GM23338 (cell line): ENCODE data around the gene ZNF358. TPM values are rescaled to one million over a fixed set of nuclear protein-coding genes. Genes with fewer than 3 reads are reported as not detected.

Source experiments
- ATAC-seq: fragments of 200-7000 bp; cut with Tn5 transposase; 3 replicates; pipeline ENCODE4 v1.9.1; 2020
- DNase-seq: peaks from one replicate; pipeline ENCODE4 v3.0.0-alpha.2; 2015; ENCODE audit warnings: low spot score
- H2AFZ ChIP-seq: fragments of 200-600 bp; sonication (generic); 2 replicates; pipeline ENCODE4 v1.8.0; 2016; ENCODE audit warnings: antibody characterized with exemption, mild to moderate bottlenecking, moderate library complexity
- H3F3A ChIP-seq: fragments of 200-600 bp; sonication (generic); replicated peaks from 2 replicates; pipeline ENCODE4 v1.8.0; 2017; ENCODE audit warnings: antibody characterized with exemption, mixed run types, low read depth
- H3K27ac ChIP-seq: fragments of 200-600 bp; sonication (generic); 2 replicates; pipeline ENCODE4 v1.6.1; 2016; ENCODE audit warnings: low read depth
- H3K27me3 ChIP-seq: fragments of 200-600 bp; sonication (generic); 2 replicates; pipeline ENCODE4 v1.8.0; 2016; ENCODE audit warnings: mild to moderate bottlenecking, mixed run types, moderate library complexity; ENCODE audit not compliant: insufficient read depth
- H3K36me3 ChIP-seq: fragments of 200-600 bp; sonication (generic); 2 replicates; pipeline ENCODE4 v1.8.0; 2016; ENCODE audit warnings: mild to moderate bottlenecking; ENCODE audit not compliant: insufficient read depth
- H3K4me1 ChIP-seq: fragments of 200-600 bp; sonication (generic); 2 replicates; pipeline ENCODE4 v1.8.0; 2016; ENCODE audit warnings: mild to moderate bottlenecking, moderate library complexity; ENCODE audit not compliant: insufficient read depth
- H3K4me2 ChIP-seq: fragments of 200-600 bp; sonication (generic); 2 replicates; pipeline ENCODE4 v1.7.1; 2017; ENCODE audit warnings: mixed run types
- H3K4me3 ChIP-seq: fragments of 200-600 bp; sonication (generic); 2 replicates; pipeline ENCODE4 v1.6.1; 2016; ENCODE audit warnings: mixed run types
- H3K79me2 ChIP-seq: fragments of 200-600 bp; sonication (generic); replicated peaks from 2 replicates; pipeline ENCODE4 v1.8.0; 2017; ENCODE audit warnings: mild to moderate bottlenecking; ENCODE audit not compliant: insufficient read depth
- H3K9me2 ChIP-seq: fragments of 200-600 bp; sonication (generic); 2 replicates; pipeline ENCODE4 v1.8.0; 2017; ENCODE audit not compliant: insufficient read depth
- H4K20me1 ChIP-seq: fragments of 200-600 bp; sonication (generic); replicated peaks from 2 replicates; pipeline ENCODE4 v1.8.0; 2017; ENCODE audit warnings: mild to moderate bottlenecking; ENCODE audit not compliant: insufficient read depth
- H3K27ac Mint-ChIP-seq: 2 replicates; pipeline ENCODE4 v1.8.0; 2020; ENCODE audit warnings: inconsistent platforms, mild to moderate bottlenecking, moderate library complexity, mixed read lengths
- H3K27me3 Mint-ChIP-seq: 3 replicates; pipeline ENCODE4 v1.8.0; 2022; ENCODE audit warnings: low read depth, mild to moderate bottlenecking, moderate library complexity, mixed read lengths, inconsistent platforms; ENCODE audit not compliant: insufficient read depth, poor library complexity
- H3K36me3 Mint-ChIP-seq: 3 replicates; pipeline ENCODE4 v1.8.0; 2021; ENCODE audit warnings: low read depth, mild to moderate bottlenecking, inconsistent platforms, moderate library complexity, mixed read lengths
- H3K4me1 Mint-ChIP-seq: 3 replicates; pipeline ENCODE4 v1.8.0; 2020; ENCODE audit warnings: mild to moderate bottlenecking, inconsistent platforms, mixed read lengths
- H3K4me3 Mint-ChIP-seq: 3 replicates; pipeline ENCODE4 v1.8.0; 2021; ENCODE audit warnings: moderate library complexity, mild to moderate bottlenecking, inconsistent platforms, mixed read lengths
- H3K9me3 Mint-ChIP-seq: 3 replicates; pipeline ENCODE4 v1.8.0; 2020; ENCODE audit warnings: moderate library complexity, mild to moderate bottlenecking, inconsistent platforms, mixed read lengths
- CREB1 ChIP-seq: fragments of 250-450 bp; sonication (Bioruptor Pico); IDR thresholded peaks from 2 replicates; pipeline ENCODE4 v1.5.0; 2020; ENCODE audit warnings: low read depth, mild to moderate bottlenecking, moderate library complexity
- EZH2 ChIP-seq: fragments of 200-600 bp; sonication (generic); IDR thresholded peaks from one replicate; pipeline ENCODE4 v1.8.0; 2017; ENCODE audit warnings: antibody characterized with exemption, mild to moderate bottlenecking, low read depth; ENCODE audit not compliant: unreplicated experiment
- EZH2phosphoT487 ChIP-seq: fragments of 200-600 bp; sonication (generic); IDR thresholded peaks from one replicate; pipeline ENCODE4 v1.8.1; 2018; ENCODE audit warnings: antibody characterized with exemption; ENCODE audit not compliant: unreplicated experiment
- JUNB ChIP-seq: IDR thresholded peaks from one replicate; pipeline ENCODE4 v1.6.1; 2016; ENCODE audit warnings: antibody characterized with exemption; ENCODE audit not compliant: unreplicated experiment
- NANOG ChIP-seq: IDR thresholded peaks from 2 replicates; pipeline ENCODE4 v1.6.1; 2016; ENCODE audit warnings: antibody characterized with exemption, borderline replicate concordance
- POLR2AphosphoS5 ChIP-seq: IDR thresholded peaks from 2 replicates; pipeline ENCODE4 v1.6.1; 2016; ENCODE audit warnings: antibody characterized with exemption, low read depth
- STAT1 ChIP-seq: IDR thresholded peaks from one replicate; pipeline ENCODE4 v1.6.1; 2016; ENCODE audit warnings: antibody characterized with exemption; ENCODE audit not compliant: unreplicated experiment
- ZNF114 ChIP-seq: fragments of 250-450 bp; sonication (Bioruptor Pico); IDR thresholded peaks from 2 replicates; pipeline ENCODE4 v1.5.0; 2020; ENCODE audit warnings: mild to moderate bottlenecking, moderate library complexity
- ZNF331 ChIP-seq: fragments of 250-450 bp; sonication (Bioruptor Pico); IDR thresholded peaks from 2 replicates; pipeline ENCODE4 v1.5.0; 2020; ENCODE audit warnings: low read depth, mild to moderate bottlenecking, moderate library complexity
- polyA plus RNA-seq: library from polyadenylated mRNA; unstranded; fragments of >200 nt; fragmentation: Nextera tagmentation; extraction: Ambion mirVana; gene quantifications from 2 replicates; pipeline ENCODE4 v1.2.1, GENCODE V29; 2016
- total RNA-seq: library from RNA; depleted of rRNA; stranded (reverse); fragments of >200 nt; shearing (Covaris generic); gene quantifications from 2 replicates; pipeline ENCODE4 v1.2.3, GENCODE V29; 2014
- TF ChIP-seq, protein P1 (sequence below): IDR thresholded peaks from one replicate; pipeline ENCODE4 v1.6.1; 2018; ENCODE audit warnings: antibody characterized with exemption; ENCODE audit not compliant: unreplicated experiment
- TF ChIP-seq, protein P2 (sequence below), 2 experiments: fragments of 200-600 bp in 1 of 2; sonication (generic) in 1 of 2; conservative IDR thresholded peaks; 2 replicates each; pipeline versions ENCODE4 v1.5.1 to v1.6.1; 2016 to 2017; ENCODE audit warnings: antibody characterized with exemption in 2 of 2, low read depth in 2 of 2, mild to moderate bottlenecking in 2 of 2, moderate library complexity in 1 of 2
- TF ChIP-seq, protein P3 (sequence below): IDR thresholded peaks from 2 replicates; pipeline ENCODE4 v1.6.1; 2016; ENCODE audit warnings: antibody characterized with exemption
- TF ChIP-seq, protein P4 (sequence below): fragments of 250-450 bp; sonication (Bioruptor Pico); IDR thresholded peaks from 2 replicates; pipeline ENCODE4 v1.5.0; 2020; ENCODE audit warnings: mild to moderate bottlenecking, moderate library complexity

The ZNF358 gene
- total and polyA plus RNA-seq, 2 experiments from 2014 or later: 23.8 to 52.9 TPM

DNA sequence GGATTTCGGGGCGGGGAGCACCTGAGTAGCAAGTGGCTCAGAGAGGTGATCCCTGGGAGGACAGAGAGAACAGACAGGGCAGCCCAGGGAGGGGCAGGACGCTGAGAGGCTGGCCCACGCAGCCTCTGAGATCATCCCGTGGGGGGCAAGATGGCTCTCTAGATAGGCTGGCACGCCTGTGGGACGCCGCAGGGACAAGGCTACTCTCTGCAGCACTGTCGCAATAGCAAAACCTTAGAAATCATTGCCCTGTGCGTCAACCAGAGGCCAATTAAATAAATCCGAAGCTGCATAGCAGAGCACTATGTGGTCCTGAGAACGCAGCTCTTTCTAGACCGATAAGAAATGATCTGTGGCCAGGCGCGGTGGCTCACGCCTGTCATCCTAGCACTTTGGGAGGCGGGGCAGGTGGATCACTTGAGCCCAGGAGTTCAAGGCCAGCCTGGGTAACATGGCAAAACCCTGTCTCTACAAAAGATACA, 32.1 kb upstream of the ZNF358 start (continued):
- no peak for TF ChIP-seq POLR2AphosphoS5
- no peak for TF ChIP-seq EZH2phosphoT487
- TF ChIP-seq, protein P1, sequence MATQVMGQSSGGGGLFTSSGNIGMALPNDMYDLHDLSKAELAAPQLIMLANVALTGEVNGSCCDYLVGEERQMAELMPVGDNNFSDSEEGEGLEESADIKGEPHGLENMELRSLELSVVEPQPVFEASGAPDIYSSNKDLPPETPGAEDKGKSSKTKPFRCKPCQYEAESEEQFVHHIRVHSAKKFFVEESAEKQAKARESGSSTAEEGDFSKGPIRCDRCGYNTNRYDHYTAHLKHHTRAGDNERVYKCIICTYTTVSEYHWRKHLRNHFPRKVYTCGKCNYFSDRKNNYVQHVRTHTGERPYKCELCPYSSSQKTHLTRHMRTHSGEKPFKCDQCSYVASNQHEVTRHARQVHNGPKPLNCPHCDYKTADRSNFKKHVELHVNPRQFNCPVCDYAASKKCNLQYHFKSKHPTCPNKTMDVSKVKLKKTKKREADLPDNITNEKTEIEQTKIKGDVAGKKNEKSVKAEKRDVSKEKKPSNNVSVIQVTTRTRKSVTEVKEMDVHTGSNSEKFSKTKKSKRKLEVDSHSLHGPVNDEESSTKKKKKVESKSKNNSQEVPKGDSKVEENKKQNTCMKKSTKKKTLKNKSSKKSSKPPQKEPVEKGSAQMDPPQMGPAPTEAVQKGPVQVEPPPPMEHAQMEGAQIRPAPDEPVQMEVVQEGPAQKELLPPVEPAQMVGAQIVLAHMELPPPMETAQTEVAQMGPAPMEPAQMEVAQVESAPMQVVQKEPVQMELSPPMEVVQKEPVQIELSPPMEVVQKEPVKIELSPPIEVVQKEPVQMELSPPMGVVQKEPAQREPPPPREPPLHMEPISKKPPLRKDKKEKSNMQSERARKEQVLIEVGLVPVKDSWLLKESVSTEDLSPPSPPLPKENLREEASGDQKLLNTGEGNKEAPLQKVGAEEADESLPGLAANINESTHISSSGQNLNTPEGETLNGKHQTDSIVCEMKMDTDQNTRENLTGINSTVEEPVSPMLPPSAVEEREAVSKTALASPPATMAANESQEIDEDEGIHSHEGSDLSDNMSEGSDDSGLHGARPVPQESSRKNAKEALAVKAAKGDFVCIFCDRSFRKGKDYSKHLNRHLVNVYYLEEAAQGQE: no peak
- TF ChIP-seq EZH2: no peak

DNA sequence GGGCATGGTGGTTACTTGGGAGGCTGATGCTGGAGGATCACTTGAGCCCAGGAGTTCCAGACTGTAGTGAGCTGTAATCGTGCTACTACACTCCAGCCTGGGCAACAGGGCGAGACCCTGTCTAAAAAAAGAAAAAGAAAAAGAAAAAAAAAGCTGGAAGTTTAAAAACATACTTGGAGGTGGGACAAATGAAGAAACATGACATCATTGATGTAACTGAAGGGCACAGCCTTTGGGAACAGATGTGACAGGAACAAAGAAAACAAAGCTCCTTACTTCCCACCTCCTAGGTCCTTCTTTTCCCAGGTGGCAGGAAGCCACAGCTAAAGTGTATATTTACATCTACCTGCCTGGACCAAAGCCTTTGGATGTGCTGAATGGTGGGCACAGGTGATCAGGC, 29.0 kb upstream of the ZNF358 start:
- no peak overlapping the region for H2AFZ ChIP-seq
- no peaks in the 10 kb centered on the region for H3K27me3 ChIP-seq
- DNase-seq: no peak
- H3K27ac Mint-ChIP-seq: no peak overlapping the region
- no peaks in the 10 kb centered on the region for H4K20me1 ChIP-seq
- H3K79me2 ChIP-seq: no peaks in the 10 kb centered on the region
- H3K27me3 Mint-ChIP-seq: peaks cover 14% of the 10 kb centered on the region
- no peak overlapping the region for H3K4me2 ChIP-seq
- no peaks in the 10 kb centered on the region for H3K9me2 ChIP-seq
- no peaks in the 10 kb centered on the region for H3K36me3 ChIP-seq
- H3K4me3 Mint-ChIP-seq: no peak overlapping the region
- no peaks in the 10 kb centered on the region for H3K36me3 Mint-ChIP-seq
- H3F3A ChIP-seq: peaks cover 5% of the 10 kb centered on the region
- ATAC-seq: no peak
- H3K4me3 ChIP-seq: no peak overlapping the region
- H3K4me1 Mint-ChIP-seq: peaks cover 15% of the 10 kb centered on the region
- no peak overlapping the region for H3K27ac ChIP-seq
- H3K9me3 Mint-ChIP-seq: no peaks in the 10 kb centered on the region
- H3K4me1 ChIP-seq: peaks cover 16% of the 10 kb centered on the region
- no peak for TF ChIP-seq ZNF331 (CRISPR knock-in tag)
- no peak for TF ChIP-seq CREB1 (CRISPR knock-in tag)
- TF ChIP-seq NANOG: no peak
- no peak for TF ChIP-seq ZNF114
- no peak for TF ChIP-seq POLR2AphosphoS5
- TF ChIP-seq STAT1: no peak
- TF ChIP-seq EZH2: no peak
- TF ChIP-seq EZH2phosphoT487: no peak
- TF ChIP-seq JUNB: no peak
- TF ChIP-seq, protein P2, sequence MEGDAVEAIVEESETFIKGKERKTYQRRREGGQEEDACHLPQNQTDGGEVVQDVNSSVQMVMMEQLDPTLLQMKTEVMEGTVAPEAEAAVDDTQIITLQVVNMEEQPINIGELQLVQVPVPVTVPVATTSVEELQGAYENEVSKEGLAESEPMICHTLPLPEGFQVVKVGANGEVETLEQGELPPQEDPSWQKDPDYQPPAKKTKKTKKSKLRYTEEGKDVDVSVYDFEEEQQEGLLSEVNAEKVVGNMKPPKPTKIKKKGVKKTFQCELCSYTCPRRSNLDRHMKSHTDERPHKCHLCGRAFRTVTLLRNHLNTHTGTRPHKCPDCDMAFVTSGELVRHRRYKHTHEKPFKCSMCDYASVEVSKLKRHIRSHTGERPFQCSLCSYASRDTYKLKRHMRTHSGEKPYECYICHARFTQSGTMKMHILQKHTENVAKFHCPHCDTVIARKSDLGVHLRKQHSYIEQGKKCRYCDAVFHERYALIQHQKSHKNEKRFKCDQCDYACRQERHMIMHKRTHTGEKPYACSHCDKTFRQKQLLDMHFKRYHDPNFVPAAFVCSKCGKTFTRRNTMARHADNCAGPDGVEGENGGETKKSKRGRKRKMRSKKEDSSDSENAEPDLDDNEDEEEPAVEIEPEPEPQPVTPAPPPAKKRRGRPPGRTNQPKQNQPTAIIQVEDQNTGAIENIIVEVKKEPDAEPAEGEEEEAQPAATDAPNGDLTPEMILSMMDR (conservative IDR thresholded peaks at IDR 0.05; ENCODE audit: low read depth in 2 of 2): no peak
- TF ChIP-seq, protein P3, sequence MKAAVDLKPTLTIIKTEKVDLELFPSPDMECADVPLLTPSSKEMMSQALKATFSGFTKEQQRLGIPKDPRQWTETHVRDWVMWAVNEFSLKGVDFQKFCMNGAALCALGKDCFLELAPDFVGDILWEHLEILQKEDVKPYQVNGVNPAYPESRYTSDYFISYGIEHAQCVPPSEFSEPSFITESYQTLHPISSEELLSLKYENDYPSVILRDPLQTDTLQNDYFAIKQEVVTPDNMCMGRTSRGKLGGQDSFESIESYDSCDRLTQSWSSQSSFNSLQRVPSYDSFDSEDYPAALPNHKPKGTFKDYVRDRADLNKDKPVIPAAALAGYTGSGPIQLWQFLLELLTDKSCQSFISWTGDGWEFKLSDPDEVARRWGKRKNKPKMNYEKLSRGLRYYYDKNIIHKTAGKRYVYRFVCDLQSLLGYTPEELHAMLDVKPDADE: no peak
- TF ChIP-seq, protein P4, sequence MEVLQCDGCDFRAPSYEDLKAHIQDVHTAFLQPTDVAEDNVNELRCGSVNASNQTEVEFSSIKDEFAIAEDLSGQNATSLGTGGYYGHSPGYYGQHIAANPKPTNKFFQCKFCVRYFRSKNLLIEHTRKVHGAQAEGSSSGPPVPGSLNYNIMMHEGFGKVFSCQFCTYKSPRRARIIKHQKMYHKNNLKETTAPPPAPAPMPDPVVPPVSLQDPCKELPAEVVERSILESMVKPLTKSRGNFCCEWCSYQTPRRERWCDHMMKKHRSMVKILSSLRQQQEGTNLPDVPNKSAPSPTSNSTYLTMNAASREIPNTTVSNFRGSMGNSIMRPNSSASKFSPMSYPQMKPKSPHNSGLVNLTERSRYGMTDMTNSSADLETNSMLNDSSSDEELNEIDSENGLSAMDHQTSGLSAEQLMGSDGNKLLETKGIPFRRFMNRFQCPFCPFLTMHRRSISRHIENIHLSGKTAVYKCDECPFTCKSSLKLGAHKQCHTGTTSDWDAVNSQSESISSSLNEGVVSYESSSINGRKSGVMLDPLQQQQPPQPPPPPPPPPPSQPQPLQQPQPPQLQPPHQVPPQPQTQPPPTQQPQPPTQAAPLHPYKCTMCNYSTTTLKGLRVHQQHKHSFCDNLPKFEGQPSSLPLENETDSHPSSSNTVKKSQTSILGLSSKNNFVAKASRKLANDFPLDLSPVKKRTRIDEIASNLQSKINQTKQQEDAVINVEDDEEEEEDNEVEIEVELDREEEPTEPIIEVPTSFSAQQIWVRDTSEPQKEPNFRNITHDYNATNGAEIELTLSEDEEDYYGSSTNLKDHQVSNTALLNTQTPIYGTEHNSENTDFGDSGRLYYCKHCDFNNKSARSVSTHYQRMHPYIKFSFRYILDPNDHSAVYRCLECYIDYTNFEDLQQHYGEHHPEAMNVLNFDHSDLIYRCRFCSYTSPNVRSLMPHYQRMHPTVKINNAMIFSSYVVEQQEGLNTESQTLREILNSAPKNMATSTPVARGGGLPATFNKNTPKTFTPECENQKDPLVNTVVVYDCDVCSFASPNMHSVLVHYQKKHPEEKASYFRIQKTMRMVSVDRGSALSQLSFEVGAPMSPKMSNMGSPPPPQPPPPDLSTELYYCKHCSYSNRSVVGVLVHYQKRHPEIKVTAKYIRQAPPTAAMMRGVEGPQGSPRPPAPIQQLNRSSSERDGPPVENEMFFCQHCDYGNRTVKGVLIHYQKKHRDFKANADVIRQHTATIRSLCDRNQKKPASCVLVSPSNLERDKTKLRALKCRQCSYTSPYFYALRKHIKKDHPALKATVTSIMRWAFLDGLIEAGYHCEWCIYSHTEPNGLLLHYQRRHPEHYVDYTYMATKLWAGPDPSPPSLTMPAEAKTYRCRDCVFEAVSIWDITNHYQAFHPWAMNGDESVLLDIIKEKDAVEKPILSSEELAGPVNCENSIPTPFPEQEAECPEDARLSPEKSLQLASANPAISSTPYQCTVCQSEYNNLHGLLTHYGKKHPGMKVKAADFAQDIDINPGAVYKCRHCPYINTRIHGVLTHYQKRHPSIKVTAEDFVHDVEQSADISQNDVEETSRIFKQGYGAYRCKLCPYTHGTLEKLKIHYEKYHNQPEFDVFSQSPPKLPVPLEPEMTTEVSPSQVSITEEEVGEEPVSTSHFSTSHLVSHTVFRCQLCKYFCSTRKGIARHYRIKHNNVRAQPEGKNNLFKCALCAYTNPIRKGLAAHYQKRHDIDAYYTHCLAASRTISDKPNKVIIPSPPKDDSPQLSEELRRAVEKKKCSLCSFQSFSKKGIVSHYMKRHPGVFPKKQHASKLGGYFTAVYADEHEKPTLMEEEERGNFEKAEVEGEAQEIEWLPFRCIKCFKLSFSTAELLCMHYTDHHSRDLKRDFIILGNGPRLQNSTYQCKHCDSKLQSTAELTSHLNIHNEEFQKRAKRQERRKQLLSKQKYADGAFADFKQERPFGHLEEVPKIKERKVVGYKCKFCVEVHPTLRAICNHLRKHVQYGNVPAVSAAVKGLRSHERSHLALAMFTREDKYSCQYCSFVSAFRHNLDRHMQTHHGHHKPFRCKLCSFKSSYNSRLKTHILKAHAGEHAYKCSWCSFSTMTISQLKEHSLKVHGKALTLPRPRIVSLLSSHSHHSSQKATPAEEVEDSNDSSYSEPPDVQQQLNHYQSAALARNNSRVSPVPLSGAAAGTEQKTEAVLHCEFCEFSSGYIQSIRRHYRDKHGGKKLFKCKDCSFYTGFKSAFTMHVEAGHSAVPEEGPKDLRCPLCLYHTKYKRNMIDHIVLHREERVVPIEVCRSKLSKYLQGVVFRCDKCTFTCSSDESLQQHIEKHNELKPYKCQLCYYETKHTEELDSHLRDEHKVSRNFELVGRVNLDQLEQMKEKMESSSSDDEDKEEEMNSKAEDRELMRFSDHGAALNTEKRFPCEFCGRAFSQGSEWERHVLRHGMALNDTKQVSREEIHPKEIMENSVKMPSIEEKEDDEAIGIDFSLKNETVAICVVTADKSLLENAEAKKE (CRISPR knock-in tag): no peak
